MG63 (cell line): ENCODE measurements around the gene KLK2. TPM values are rescaled to one million over a fixed set of nuclear protein-coding genes. Genes with fewer than 3 reads are reported as not detected.

Experiments used
- DNase-seq: peaks from one replicate; pipeline ENCODE4 v3.0.0-alpha.2; 2020
- H3K27me3 ChIP-seq: fragments of 250-450 bp; sonication (Bioruptor Pico); 2 replicates; pipeline ENCODE4 v1.5.1; 2020; ENCODE audit warnings: mild to moderate bottlenecking, moderate library complexity
- H3K36me3 ChIP-seq: fragments of 250-450 bp; sonication (Bioruptor Pico); 2 replicates; pipeline ENCODE4 v1.5.1; 2020; ENCODE audit warnings: mild to moderate bottlenecking, moderate library complexity
- H3K4me3 ChIP-seq: fragments of 250-450 bp; sonication (Bioruptor Pico); 2 replicates; pipeline ENCODE4 v1.5.1; 2020; ENCODE audit warnings: mild to moderate bottlenecking, moderate library complexity
- H3K9me3 ChIP-seq: fragments of 250-450 bp; sonication (Bioruptor Pico); 2 replicates; pipeline ENCODE4 v1.5.1; 2020; ENCODE audit warnings: mild to moderate bottlenecking, moderate library complexity
- total RNA-seq: library from RNA; depleted of rRNA; stranded (reverse); fragments of >200 nt; shearing (Covaris generic); gene quantifications from 2 replicates; pipeline ENCODE4 v1.2.3, GENCODE V29; 2014; ENCODE audit warnings: low replicate concordance; rRNA removed

The KLK2 gene
- total RNA-seq, 1 experiment from 2014 or later, result not detected

DNA sequence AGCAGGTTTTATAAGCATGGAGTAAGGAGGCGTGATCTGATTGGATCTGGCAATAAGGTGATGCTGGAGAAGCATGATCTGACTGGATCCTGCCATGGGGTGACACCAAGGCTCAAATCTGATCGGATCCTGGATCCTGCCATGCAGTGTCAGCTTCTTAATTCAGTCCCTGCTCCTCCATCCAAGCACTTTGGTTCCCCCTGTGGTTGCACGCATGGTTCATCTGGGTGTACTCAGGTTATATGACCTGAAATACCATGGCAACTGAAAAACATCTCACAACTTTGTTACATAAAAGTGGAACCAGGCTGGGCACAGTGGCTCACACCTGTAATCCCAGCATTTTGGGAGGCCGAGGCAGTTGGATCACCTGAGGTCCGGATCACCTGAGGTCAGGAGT, 55.6 kb downstream of the KLK2 start:
- Histone ChIP-seq H3K36me3 (no peaks in the 10 kb centered on the region), H3K27me3 (no peaks in the 10 kb centered on the region; the same call in 1 of the 2 replicates), H3K9me3 (peaks cover 2% of the 10 kb centered on the region; the same call in 1 of the 2 replicates), H3K4me3 (no peak overlapping the region)
- no peak for DNase-seq

Other genes starting within 250 kb of the KLK2 start
- gene SYT3, start 233.6 kb upstream of the KLK2 start, total RNA-seq, result not detected in 2 replicates
- gene C19orf81, start 224.0 kb upstream of the KLK2 start, total RNA-seq, result 0.33 TPM in 1 of 2 replicates, not detected in the other
- gene SHANK1, start 153.6 kb upstream of the KLK2 start, total RNA-seq, result 3.1 and 3.6 TPM in 2 replicates
- 105 and 139 TPM in 2 replicates for gene CLEC11A, start 150.1 kb upstream of the KLK2 start, total RNA-seq
- gene GPR32, start 103.0 kb upstream of the KLK2 start, total RNA-seq, result not detected in 2 replicates
- not detected in 2 replicates for gene ACP4, start 83.0 kb upstream of the KLK2 start, total RNA-seq
- not detected in 2 replicates for gene KLK1, start 49.7 kb upstream of the KLK2 start, total RNA-seq
- gene KLK15, start 39.9 kb upstream of the KLK2 start, total RNA-seq, result not detected in 2 replicates
- gene KLK3, start 18.5 kb upstream of the KLK2 start, total RNA-seq, result not detected in 2 replicates
- gene KLK4, start 38.0 kb downstream of the KLK2 start, total RNA-seq, result not detected in 2 replicates
- 278 and 454 TPM in 2 replicates for gene KLK5, start 79.6 kb downstream of the KLK2 start, total RNA-seq
- gene KLK6, start 96.2 kb downstream of the KLK2 start, total RNA-seq, result 4.8 and 8.5 TPM in 2 replicates
- gene KLK7, start 110.5 kb downstream of the KLK2 start, total RNA-seq, result 17.9 and 31.4 TPM in 2 replicates
- gene KLK8, start 128.2 kb downstream of the KLK2 start, total RNA-seq, result not detected in 2 replicates
- gene KLK10, start 146.3 kb downstream of the KLK2 start, total RNA-seq, result 1.5 and 7.0 TPM in 2 replicates
- not detected in 2 replicates for gene KLK11, start 153.2 kb downstream of the KLK2 start, total RNA-seq
- gene KLK12, start 161.6 kb downstream of the KLK2 start, total RNA-seq, result not detected in 2 replicates
- gene KLK13, start 191.7 kb downstream of the KLK2 start, total RNA-seq, result not detected in 2 replicates
- not detected in 2 replicates for gene KLK14, start 209.4 kb downstream of the KLK2 start, total RNA-seq
- gene CTU1, start 235.0 kb downstream of the KLK2 start, total RNA-seq, result 18.7 and 33.5 TPM in 2 replicates